GM10266 (cell line): Measurements from ENCODE around the gene DOCK1.

Source experiments
- DNase-seq: peaks from one replicate; pipeline ENCODE4 v3.0.0; 2012; ENCODE audit errors: extremely low spot score
- CTCF ChIP-seq: IDR thresholded peaks from 2 replicates; pipeline ENCODE4 v1.5.1; 2012; ENCODE audit warnings: mild to moderate bottlenecking, low read depth; ENCODE audit not compliant: control insufficient read depth, insufficient read depth; ENCODE audit errors: missing control alignments

Gene DOCK1

GRCh38 chr10:127036987-127037386 is 131.8 kb downstream of the DOCK1 start:
- DNase-seq: no peak
- no peak for TF ChIP-seq CTCF

DNA sequence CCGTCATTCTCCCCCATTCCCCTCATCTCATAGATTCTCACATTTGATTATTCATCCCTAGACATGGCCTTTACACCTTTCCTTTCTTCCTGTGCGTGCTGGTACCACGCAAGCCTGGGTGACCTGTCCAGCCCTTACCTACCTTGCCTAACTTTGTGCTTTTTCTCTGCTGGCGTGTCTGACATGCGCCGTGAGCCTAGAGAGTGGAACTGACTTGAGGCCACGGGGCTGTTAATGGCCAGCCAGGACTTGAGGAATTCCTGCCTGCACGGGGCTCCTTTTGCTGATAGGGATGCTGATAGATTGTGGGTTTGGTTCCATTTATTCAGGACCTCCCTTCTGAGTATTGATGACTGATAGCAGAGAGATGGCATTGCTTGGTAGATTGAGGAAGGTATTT is 134.2 kb downstream of the DOCK1 start:
- no peak for TF ChIP-seq CTCF
- DNase-seq: no peak

- DNase-seq: no peak
- no peak for TF ChIP-seq CTCF
Measured at GRCh38 chr10:127040756-127041155, 135.5 kb downstream of the DOCK1 start.

GRCh38 chr10:127041552-127041951 is 136.3 kb downstream of the DOCK1 start:
- no peak for DNase-seq
- no peak for TF ChIP-seq CTCF

DNA sequence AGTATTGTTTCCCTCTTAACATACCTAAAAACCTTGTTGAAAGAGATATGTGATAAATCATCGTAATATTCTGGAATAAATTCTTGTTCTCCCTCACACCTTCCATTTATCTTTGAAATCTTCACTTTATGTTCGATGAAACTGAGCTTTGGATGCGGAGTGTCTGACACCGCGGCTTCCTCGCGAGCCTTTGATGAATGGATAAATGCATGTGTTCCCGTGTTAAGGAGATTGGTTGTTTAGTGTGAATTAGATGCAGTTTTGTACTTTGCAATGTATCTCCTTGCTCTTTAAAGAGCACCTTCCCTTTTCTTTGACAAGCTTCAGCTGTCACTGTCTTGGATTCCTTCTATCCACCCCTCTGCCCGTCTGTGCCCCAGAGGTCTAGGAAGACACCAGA is 138.1 kb downstream of the DOCK1 start:
- no peak for DNase-seq
- no peak for TF ChIP-seq CTCF

DNA sequence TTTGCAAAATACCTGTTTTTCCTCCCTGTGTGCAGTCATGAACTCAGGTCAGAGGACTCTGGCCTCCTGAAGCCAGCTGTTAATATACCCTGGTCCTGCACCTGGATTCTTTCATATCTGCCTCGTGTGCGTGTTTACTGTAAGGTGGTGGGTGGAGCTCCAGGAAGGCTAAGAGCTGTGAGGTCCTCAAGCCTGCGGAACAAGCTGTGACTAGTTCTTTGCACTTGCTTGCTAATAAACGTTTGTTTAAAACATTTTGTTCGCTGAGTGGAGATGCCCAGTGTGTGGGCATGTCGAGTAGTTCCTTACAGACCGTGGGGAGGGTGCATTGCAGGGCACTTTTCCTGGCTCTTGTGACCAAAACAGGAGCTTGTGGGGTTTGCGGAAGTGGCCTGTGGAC is 139.0 kb downstream of the DOCK1 start:
- DNase-seq: no peak
- TF ChIP-seq CTCF: no peak

DNA sequence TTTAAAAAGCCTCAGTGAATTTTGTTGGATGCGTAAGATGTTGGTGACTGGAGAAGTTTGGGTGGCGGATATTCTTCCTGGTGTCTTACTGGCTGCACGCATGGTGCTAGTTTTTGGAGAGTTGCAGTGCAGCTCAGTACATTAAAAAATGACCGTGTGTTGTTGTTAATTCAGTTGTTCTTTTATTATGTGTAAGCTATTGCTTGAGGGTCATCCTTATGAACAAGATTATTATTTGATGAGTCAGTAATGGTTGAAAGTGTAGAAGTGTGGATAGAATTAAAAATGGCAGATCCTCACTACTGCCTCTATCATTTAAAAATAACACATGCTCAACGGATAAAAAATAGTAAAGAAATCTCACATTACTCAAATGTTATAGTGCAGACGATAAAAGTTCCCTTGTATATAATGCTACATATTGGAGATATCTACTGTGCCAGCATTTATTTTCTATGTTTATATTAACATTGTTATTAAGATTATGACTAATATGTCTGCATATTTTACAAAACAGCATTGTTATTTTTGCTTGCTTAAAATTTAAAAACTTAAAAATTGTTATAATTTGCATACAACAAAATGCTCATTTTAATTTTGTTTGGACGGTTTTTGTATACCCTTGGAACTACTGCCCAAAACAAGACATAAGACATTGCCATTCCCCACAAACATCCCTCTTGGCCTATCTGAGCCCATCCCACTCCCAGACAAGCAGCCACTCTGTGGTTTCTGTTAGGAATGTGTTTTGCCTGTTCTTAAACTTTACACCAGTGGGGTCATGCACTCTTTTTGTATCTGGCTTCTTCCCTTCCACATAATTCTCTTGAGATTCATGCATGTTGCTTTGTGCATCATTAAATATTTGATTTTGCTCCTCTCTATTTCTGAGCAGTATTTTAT is 142.0 kb downstream of the DOCK1 start:
- TF ChIP-seq CTCF: no peak
- no peak for DNase-seq
